ENCODE data around the gene IL12RB2. TPM values are rescaled to one million over a fixed set of nuclear protein-coding genes. Genes with fewer than 3 reads are reported as not detected.

The IL12RB2 gene
- total RNA-seq, 4 donors from 2014 or later: 0.79 to 4.5 (median 1.6) TPM

DNA sequence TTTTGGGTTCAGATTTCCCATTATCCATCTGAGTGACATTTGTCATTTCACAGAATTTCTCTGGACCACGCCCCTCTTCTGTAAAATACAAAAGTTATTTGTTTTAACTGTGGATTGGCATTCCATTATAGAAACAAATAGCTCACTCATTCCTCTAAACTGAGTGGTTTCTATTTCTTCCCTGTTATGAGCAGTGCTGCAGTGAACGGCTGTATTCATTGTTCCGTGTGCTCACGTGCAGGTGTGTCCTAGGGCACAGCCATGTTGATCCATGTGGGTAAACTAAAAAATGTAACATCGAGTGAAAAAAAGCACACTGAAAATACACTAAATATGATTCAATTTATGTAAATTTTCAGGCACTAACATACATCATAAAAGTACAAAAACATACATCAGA, 27.0 kb upstream of the IL12RB2 start:
- Histone ChIP-seq H3K27me3 (no peaks in the 10 kb centered on the region), H3K27ac (no peak overlapping the region), H3K9me3 (no peaks in the 10 kb centered on the region), H3K4me1 (no peaks in the 10 kb centered on the region), H3K4me3 (no peak overlapping the region), H3K36me3 (no peaks in the 10 kb centered on the region)
- TF ChIP-seq CTCF (IDR thresholded peaks at IDR 0.05): no peak
- no peak for TF ChIP-seq POLR2A (IDR thresholded peaks at IDR 0.05)
- no peak for TF ChIP-seq EP300 (IDR thresholded peaks at IDR 0.05)
- no peak for TF ChIP-seq POLR2AphosphoS5 (IDR thresholded peaks at IDR 0.05)
- no peak for DNase-seq (ENCODE audit: low spot score in 2 of 2)
- 62% methylated on average over 5 of the region's 5 CpGs for whole genome bisulfite sequencing

DNA sequence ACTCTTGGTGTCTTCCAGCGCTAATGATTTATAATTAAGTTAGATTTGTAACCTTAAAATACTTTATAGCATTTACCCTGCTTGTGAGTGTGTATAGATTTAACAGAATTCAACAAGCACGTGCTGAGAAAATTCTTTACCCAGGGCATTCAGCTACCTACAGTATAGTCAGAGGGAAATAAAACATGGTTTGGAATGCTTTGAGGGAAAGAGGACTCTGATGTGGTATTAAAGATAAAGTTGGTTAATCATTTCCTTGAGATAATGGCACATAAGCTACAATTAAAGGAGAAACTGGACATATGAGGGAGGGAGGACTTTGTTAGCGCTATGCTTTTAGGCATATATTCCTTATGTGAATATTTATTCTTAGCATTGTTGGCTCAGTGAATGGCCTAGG, 26.4 kb upstream of the IL12RB2 start:
- no peaks in the 10 kb centered on the region for H3K36me3 ChIP-seq
- DNase-seq (ENCODE audit: low spot score in 2 of 2): no peak
- 68% methylated on average over 3 of the region's 3 CpGs for WGBS
- no peak for TF ChIP-seq POLR2A (IDR thresholded peaks at IDR 0.05)
- no peak for TF ChIP-seq CTCF (IDR thresholded peaks at IDR 0.05)
- TF ChIP-seq POLR2AphosphoS5 (IDR thresholded peaks at IDR 0.05): no peak
- TF ChIP-seq EP300 (IDR thresholded peaks at IDR 0.05): no peak
- H3K4me1 ChIP-seq: no peaks in the 10 kb centered on the region
- H3K27ac ChIP-seq: no peak overlapping the region
- no peaks in the 10 kb centered on the region for H3K9me3 ChIP-seq
- H3K4me3 ChIP-seq: no peak overlapping the region
- no peaks in the 10 kb centered on the region for H3K27me3 ChIP-seq

GRCh38 chr1:67285780-67286488, 21.7 kb upstream of the IL12RB2 start:
- H3K36me3 ChIP-seq: no peaks in the 10 kb centered on the region
- no peaks in the 10 kb centered on the region for H3K27me3 ChIP-seq
- H3K4me3 ChIP-seq: no peak overlapping the region
- DNase-seq (ENCODE audit: low spot score in 2 of 2): no peak
- no peaks in the 10 kb centered on the region for H3K4me1 ChIP-seq
- H3K9me3 ChIP-seq: no peaks in the 10 kb centered on the region
- no peak overlapping the region for H3K27ac ChIP-seq
- WGBS: 87% methylated on average over 8 of the region's 8 CpGs
- TF ChIP-seq CTCF (IDR thresholded peaks at IDR 0.05) (no peak), POLR2AphosphoS5 (IDR thresholded peaks at IDR 0.05) (no peak), EP300 (IDR thresholded peaks at IDR 0.05) (no peak), POLR2A (IDR thresholded peaks at IDR 0.05) (no peak)

DNA sequence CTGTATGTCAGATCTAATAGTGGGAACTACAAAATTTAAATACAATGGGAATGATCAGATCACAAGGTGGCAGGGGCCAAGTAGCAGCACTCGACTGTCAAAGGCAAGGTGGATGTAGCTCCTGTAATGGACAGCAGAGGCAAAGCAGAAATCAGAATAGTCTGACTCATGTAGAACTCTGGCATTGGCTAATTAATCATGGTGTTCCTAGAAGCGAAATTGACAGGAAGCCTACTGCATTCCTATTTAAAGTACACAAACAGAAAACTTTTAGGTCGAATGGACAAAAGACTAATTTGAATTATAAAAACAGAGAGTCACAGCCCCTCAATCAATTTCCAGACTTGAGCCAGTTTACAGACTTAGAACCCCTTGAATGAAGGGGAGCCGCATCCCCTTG, 17.4 kb upstream of the IL12RB2 start:
- Histone ChIP-seq H3K27ac (no peak overlapping the region), H3K4me1 (no peaks in the 10 kb centered on the region), H3K9me3 (no peaks in the 10 kb centered on the region), H3K27me3 (no peaks in the 10 kb centered on the region), H3K36me3 (no peaks in the 10 kb centered on the region), H3K4me3 (no peak overlapping the region)
- DNase-seq (ENCODE audit: low spot score in 2 of 2): no peak
- TF ChIP-seq POLR2AphosphoS5 (IDR thresholded peaks at IDR 0.05): no peak
- no peak for TF ChIP-seq CTCF (IDR thresholded peaks at IDR 0.05)
- no peak for TF ChIP-seq POLR2A (IDR thresholded peaks at IDR 0.05)
- 71% methylated on average over 4 of the region's 4 CpGs for WGBS

DNA sequence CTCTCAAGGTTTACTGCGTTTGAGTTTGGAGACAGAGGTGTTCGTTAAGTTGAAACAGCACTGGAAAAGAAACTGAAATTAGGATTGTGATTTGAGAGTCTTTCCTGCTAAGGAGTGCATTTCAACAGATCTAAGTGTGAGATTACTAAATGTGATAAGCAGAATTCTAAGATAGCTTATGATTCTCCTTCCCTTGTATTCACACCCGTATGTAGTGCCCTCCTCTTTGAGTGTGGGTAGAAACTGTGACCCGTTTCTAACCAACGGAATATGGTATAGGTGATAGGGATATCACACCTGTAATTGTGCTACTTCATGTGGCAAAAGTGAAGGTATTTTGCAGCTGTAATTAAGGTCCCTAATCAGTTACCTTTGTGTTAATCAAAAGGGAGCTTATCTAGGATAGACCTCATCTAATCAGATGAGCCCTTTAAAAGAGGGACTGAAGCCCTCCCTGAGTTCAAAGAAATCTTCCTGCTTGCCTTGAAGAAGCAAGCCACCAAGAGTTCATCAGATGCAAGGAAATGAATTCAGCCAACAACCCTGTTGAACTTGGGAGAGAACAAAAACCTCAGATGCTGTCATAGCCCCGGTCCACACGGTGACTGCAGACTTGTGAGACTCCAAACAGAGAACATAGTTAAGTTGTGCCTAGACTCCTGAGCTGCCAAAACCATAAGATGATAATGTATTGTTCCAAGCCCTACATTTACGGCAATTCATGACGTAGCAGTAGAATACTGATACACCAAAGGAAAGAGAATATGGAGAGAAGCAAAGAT, 12.6 kb upstream of the IL12RB2 start:
- TF ChIP-seq POLR2A (IDR thresholded peaks at IDR 0.05) (no peak), CTCF (IDR thresholded peaks at IDR 0.05) (no peak), POLR2AphosphoS5 (IDR thresholded peaks at IDR 0.05) (no peak), EP300 (IDR thresholded peaks at IDR 0.05) (no peak)
- no peak for DNase-seq (ENCODE audit: low spot score in 2 of 2)
- H3K9me3 ChIP-seq: no peaks in the 10 kb centered on the region
- H3K27ac ChIP-seq: no peak overlapping the region
- 89% methylated on average over 9 of the region's 9 CpGs for WGBS
- no peaks in the 10 kb centered on the region for H3K27me3 ChIP-seq
- no peaks in the 10 kb centered on the region for H3K36me3 ChIP-seq
- no peaks in the 10 kb centered on the region for H3K4me1 ChIP-seq
- no peak overlapping the region for H3K4me3 ChIP-seq

Measured in suprapubic skin (tissue), 4 donors.